HT1080 (cell line): ENCODE results near the gene USP6NL. TPM values are rescaled to one million over a fixed set of nuclear protein-coding genes. Genes with fewer than 3 reads are reported as not detected.

Source experiments
- DNase-seq: peaks from one replicate; pipeline ENCODE4 v3.0.0-alpha.2; 2015; ENCODE audit warnings: low read depth
- total RNA-seq: library from RNA; depleted of rRNA; stranded (reverse); fragments of >200 nt; shearing (Covaris generic); gene quantifications from 2 replicates; pipeline ENCODE4 v1.2.3, GENCODE V29; 2014

The USP6NL gene
- total RNA-seq, 1 experiment from 2014 or later: 20.8 TPM

DNA sequence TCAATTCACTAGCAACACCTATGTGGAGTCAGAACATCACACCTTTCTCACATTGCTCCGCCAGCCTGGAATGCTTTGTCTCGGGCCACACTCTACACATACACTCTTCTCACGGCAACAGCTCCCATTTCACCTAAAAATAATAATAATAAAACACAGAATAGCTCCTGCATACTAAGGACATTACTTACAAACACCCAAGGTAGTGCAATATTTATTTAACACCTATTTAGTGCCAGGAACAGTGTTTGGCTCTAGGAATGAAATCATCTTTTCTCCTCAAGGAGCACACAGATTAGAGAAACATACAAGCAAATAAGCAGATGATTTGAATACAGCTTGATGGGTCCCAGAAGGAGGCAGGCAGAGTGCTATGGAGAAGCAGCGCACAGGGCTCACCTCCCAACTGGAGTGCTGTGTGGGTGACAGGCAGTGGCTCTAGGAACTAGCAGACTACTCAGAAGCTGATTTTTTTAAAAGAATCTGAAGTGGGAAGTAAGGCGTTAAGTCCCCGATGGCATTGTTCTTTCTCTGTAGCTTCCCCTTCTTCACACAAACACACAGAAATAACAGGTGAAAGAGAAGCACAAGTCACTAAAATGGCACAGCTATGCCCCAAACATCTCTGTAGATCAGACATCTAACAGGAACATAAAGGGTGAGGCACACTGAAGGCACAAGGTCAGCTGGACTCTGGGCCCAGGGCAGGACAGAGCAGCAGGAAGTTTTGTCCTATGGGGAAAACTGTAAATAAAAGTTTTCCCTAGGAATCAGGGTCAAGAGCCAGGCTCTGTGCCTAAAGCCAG, 16.7 kb downstream of the USP6NL start:
- no peak for DNase-seq

DNA sequence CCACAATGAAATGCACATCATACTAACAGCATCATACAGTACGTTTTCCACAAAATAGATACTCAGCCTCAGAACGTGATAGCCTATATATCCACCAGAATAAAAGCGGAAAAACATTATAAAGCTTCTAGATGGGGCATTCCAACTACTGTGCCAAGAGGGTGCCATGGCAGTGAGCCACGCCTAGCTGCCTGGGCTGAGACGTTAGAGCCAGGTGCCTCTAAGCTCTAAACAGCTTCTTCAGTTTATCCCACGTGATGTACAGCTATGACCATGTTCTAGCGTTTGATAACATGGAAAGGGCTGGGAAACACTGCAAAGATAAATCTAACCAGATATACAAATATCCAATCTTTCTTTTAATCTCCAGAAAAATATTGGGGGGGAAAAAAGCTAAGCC, 17.8 kb downstream of the USP6NL start:
- DNase-seq: no peak

DNA sequence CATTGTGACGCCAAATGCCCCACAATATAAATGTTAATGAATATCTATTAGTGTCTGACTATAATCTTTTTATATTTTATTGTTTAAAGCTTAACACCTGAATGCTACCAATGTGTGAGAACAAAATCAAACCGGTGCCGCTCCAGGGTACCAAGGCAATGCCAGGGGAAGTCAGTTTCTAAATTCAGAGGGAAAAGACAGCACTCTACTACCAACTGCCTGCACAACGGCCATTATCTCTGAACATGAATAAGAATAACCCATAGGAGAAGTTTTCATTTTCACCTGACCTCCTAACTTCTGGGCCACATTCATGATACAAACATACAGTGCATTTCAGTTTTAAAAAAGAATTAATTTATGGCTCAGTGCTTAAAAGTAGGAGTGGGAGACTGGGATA, 21.7 kb downstream of the USP6NL start:
- no peak for DNase-seq

DNA sequence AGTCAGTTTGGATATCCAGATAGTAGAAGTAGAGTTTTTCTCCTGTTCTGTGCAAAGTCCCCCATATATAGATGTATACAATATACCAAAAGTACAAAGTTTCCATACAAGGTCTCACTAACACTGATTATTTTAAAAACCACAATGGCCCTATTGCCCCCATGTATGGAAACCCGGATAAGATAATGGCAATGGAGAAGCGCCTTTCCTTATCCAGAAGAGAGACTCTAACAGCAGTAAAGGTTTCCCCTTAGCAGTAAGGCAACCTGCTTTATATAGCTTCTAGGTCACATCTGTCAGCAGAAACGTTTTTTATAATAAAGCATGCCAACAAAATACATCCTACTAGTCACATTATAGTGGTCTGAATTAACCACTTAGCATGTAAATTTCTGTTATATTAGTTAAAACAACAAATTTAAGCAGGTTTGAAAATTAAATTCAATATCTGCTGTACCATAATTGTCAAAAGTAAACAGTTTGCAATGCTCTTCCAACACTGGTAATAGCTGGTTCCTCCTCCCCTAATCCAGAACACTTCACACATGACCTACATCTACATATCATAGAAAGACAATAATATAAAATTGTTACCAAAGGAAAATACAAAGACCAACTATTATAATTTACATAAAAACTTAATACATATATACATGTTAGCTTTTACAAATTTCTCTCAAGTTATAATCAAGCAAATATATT, 22.4 kb downstream of the USP6NL start:
- no peak for DNase-seq

DNA sequence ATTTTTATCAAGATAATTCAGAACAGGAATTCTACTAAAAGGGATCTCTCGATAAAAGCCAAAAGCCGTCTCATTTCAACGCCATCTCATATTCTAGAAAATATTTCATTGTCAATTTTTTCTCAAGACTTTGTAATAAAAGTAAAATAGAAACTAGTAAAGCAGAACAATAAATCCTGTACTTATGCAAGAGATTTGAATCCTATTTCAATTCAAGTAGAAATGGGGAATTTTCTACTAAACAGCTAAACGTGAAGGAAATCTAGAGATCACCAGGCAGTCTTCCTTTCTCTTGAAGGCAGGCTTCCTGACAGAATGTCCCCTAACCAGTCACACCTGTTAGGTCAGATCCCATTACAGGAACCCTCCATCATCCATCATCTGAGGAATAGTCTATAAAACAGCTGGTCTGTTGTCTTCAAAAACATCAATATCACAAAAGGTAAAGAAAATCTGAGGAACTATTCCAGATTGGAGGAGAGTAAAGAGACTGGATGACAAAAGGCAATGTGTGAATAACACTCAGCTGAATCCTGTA, 23.7 kb downstream of the USP6NL start:
- no peak for DNase-seq

DNA sequence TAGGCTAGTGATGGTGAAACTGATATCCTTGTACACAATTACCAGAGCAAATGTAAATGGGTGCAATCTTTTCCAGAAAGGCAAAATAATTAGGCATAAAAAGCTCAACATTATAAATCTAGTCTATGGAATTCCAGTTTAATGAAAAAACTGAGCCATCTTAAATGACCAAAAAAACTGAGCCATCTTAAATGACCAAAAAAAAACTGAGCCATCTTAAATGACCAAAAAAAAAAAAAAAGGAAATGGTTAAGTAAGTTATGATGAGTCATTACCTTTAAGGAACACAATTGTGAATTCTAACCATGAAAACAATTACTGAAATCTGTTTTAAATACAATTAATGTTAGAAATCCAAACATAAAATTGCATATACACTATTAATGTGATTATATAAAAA, 25.3 kb downstream of the USP6NL start:
- peak; percentile 41 for DNase-seq

DNA sequence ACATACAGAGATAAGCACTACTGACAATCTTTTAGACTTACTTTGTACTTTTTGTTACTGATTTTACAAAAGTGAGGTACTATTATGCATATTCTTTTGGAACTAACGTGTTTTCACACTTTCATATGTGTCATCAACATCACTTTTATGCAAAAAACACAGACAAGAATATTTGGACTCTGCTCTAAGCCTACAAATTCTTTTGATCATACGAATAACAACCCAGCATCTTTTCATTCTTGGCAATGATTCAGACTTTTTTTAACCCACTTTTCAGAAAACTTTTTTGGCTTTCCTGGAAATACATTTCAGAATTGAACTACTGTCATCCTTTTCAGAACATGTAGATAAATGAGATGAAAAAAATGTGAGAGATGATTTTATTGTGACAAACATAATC, 30.2 kb downstream of the USP6NL start:
- no peak for DNase-seq

DNA sequence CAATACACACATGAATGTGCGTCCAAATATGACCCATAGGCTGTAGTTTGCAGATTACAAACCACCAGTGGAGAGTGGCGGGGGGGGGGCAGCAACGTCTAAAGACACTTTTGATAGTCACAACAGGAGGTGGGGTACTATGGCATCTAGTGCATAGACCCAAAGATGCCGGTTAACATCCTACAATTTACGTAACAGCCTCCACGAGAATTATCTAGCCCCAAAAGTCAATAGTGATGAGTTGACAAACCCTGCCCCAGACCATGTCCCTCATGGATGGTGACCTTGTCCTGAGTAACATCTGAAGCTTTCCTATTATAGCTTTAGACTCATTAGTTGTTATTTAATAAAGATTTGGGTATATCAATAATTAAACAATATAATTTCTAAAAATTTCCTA, 31.6 kb downstream of the USP6NL start:
- no peak for DNase-seq

DNA sequence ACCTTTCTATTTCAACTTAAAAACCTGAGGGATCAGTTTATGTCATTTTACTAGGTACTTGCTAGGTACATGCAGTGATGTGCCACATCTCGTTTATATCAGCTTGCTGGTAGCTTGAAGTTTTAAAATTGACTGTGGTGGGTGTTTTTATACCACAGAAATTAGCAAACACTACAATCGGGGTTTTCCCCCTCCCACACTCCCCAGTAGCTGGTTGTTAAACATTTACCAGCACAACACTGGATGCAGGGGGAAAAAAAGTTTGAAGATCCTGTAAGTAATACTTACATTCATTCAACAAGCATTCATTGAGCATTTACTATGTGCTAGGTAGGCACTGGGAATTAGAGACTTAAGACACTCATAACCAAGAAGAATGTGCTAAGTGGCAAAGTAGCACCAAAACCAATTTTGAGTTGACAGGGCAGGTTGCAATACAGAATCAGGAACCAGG, 32.6 kb downstream of the USP6NL start:
- DNase-seq: no peak

DNA sequence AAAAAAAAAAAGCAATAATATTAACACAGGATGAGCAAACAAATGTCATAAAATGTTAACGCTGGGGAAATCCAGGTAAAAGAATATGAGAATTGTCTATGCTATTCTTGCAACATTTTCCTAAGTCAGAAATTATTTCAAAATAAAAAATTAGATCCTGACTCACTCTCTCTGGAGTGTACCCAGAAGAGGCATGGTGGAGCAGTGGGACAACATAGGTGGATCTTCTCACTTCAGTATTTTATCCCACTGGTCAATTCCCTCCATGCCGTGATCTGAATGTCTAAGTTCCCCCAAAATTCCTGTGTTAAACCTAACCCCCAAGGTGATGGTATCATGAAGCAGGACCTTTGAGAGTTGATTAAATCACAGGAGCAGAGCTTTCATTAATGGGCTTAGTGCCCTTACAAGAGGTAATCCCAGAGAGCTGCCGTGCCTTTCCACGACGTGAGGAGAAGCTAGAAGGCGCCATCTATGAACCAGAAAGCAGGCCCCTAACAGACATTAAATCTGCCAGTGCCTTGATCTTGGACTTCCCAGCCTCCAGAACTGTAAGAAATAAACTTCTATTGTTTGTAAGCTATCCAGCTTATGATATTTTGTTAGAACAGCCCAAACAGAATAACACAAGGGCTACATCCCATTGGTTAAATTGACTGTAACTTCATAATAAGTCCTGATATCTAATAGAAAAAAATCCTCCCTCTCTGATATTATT, 35.2 kb downstream of the USP6NL start:
- DNase-seq: no peak

DNA sequence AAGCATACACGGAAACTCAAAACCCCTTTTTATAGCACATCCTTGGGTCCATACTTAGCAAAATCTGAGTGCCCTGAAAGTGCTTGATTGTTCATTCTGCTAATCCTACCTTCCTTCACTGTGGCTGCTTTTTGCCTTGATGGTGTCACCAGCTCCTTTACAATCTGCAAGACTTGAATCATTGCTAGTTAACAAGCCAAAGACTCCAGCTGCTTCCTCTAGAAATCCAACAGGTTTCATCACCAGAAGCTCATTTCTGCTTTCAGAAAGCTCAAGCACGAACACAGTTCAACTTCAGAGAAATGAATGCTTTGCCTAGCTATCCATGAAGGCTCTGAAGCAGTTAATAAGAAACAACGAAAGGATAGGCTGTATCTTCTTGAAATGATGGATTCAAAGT, 38.0 kb downstream of the USP6NL start:
- peak; percentile 11 for DNase-seq

DNA sequence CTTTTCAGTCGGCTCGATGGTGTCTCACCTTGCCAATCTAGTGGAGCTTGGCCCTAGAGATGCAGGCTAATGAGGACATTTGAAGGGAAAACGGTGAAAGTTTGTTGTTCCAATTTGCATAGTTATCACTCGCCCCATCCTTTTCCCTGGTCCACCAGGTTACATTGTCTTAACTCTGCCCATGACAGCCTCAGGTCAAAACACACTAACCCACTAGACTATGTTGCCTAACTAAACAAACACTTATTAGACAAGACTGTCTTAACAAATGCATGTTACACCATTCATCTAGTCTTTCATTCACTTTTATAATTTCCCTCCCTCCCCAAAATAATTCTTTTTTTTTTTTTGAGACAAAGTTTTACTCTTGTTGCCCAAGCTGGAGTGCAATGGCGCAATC, 40.7 kb downstream of the USP6NL start:
- no peak for DNase-seq

DNA sequence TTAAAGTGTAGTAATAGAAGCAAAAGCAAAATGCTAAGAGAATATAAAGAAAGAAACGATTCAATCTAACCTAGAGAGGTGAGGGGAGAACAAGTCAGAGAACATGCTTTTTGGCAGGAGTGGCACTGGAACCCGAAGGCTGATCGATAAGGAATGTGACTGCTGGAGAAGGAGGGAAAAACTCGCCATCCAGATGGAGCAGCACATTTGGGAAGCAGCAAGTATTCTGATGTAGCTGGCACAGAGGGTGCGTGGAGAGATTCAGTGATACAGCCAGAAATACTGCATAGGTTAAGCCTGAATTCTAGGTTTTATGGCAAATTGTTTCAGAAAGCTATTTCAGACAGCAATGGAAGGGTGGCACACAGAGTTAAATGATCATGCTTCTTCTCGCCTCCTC, 42.0 kb downstream of the USP6NL start:
- DNase-seq: no peak

DNA sequence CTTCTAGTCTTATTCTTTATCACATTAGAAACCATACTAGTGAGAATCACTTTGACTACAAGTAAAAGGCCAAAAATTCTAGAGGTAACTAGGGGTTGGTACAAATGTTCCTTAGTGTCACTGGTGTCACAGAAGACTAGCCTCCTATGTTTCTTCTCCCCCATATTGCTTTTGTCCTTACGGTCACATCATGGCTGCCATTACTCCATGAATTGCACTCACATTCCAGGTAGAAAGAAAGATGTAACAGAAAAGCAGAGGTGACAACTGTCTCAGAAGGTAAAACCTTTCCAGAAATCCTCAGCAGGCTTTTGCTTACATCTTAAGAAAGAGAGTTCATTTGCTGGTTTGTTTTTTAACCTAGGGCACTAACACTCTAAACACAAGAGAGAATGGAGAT, 42.9 kb downstream of the USP6NL start:
- DNase-seq: no peak

DNA sequence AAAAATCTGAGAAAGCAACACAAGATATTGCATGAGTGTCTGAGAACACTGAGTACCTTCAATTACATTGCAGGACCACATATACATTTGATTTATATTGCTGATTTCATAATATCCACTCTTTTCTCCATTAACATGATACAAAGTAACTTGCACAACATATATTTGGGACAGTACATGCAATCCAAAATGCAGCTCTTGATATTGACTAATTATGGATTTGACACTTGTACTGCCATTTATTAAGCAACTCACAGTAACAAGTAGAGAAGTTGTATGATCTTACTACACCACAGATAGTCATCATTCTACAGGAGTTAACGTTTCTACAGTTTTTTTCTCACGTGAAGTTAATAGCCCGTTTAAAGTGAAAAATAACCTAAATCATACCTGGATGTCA, 46.7 kb downstream of the USP6NL start:
- DNase-seq: no peak

DNA sequence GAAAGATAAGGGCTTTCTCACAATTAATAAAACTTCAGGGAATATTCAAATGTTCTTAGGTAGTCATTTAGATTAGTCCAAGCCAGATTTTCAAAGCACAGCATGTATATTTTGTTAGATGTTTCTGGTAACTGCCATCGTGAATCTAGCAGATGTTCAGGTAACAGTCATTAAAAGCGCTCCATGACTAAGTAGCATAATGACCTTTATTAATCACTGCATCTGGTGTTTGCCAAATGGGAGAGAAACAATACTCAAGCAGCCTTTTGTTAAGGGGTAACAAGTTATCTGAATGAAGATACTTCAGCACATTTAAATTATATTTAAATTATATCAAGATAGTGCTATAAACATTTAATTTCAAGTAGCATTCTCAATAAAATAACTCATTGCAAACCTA, 47.5 kb downstream of the USP6NL start:
- no peak for DNase-seq

DNA sequence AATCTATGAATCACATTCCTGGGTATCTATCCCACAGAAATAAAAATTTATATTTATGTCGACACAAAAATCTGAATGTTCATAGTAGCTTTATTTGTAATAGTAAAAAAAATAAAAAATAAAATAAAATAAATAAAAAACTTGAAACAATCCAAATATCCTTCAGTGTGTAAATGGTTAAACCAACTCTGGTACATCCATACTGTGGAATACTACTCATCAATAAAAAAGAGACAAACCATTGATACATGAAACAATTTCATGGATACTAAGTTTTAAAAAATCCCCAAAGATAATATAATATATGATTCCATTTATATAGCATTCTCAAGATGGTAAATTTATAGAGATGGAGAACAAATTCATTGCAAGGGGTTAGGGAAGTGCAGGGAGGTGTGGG, 48.6 kb downstream of the USP6NL start:
- DNase-seq: no peak

DNA sequence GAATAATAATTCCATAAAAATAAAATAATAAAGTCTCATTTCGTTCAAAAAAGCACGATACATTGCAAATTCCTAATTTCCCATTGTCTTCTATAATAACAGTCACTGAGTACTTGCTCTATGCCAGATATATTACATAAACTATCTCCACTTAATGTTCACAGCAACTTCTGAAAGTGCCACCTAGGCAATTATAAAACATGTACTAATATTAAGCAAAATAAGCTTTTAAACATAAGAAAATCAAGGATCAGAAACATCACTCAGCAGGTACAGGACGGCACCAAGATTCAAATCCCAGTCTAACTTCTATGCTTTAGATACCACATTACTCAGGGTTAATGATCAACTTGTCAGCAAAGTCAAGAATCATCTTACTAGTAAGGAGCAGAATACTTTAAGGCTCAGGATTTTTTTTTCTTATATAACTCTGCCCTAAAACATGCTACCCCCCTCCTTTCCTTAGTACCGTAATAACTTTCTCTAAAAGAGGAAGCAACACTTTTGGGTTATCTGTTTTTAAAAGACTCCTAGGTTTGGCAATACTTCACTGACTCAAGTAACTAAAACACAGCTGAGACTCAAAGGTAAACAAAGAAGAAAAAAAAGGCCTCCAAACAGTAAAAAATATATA, 51.3 kb downstream of the USP6NL start:
- DNase-seq: no peak

DNA sequence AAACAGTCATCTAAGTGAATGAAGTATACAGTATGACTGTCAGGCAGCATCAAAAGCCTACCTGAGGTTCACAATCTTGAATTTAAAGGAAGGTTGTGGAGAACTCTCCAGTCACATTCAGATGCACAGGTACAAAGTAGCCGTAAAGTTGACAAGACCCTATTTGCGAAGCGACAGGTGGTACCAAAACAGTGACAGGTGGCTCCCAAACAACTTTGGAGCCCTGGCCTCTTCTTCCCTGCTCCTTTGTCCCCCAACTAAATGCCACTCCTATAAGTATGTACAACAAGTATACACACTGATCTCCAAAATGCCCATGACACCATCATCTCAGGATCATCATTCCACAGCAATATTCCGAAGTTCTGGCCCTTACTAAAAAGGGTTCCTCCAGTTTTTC, 53.5 kb downstream of the USP6NL start:
- DNase-seq: no peak

DNA sequence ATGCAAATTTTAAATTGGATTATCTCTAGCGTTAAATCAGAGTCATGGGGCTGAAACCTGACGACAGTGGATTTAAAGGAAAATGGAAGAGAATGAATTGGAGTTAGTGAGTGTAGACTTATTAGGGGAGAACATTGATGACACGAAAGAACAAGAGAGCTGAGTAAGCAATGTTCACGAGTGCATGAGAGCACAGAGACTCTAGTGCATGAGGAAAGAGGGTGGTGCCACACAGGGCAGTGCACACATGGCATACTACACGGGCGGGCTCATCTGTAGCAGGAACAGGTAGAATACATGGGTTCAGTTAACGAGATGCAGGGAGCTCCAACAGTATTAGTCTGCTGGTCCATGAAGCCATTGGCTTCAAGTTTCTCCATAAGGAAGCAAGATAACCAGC, 53.9 kb downstream of the USP6NL start:
- no peak for DNase-seq

DNA sequence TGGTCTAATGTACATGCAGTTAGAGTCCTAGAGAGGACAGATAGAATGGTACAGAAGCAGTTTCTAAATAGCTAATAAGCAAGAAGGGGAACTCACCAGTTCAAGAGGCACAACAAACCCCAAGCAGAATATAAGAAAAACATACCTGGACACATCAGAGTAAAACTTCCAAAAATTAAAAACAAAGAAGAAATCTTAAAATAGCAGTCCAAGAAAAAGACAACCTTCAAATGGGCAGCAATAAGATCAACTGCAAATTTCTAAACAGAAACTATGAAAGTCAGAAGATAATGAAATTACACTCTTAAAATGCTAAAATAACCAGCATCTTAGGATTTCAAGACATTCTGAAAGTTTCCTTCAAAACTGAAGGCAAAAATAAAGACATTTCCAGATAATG, 55.9 kb downstream of the USP6NL start:
- no peak for DNase-seq
